NCI-H146 (cell line): Measurements from ENCODE around the gene KRT32.
"Not testable (repeated sequence)": the region's sequence is repeated elsewhere in the genome, so short reads cannot be mapped to it uniquely, and the experiment has no call there.

Source experiments
- DNase-seq: peaks from one replicate; lab custom pipeline; 2025; lab: John Stamatoyannopoulos, UW

Gene KRT32

DNA sequence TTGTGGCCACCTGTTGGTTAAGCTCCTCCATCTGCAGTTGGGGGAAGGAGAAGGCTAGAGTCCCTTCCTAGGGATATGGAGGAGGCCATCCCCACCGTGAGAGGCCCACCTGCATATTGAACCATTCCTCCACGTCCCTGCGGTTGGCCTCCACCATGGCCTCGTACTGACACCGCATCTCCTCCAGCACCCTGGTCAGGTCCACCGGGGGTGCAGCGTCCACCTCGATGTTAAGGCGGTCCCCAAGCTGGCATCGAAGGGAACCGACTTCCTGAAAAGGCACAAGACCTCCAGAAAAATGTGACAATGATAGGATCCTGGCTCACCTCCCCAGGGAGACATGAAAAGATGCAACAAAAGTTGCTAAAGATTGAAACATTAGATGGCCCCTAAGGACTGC lies 3.0 kb downstream of the KRT32 start:
- no peak for DNase-seq

DNA sequence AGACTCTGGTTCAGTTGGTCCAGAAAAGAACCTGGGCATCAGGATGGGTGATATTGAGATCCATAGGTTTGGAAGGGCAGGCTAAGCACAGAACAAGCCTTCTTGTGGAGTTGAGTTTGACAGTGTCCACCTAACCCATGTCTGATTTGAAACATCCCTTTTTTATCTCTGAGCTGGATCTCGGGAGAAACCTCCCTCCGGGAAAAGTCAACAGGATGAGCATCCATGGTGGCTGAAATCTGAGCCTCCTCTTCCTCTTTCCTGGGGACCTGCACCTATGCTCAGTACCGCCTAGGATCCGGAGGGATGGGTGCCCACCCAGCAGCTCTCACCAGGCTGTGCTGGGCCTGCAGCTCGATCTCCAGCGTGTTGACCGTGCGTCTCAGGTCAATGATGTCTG lies 3.4 kb downstream of the KRT32 start:
- no peak for DNase-seq

DNA sequence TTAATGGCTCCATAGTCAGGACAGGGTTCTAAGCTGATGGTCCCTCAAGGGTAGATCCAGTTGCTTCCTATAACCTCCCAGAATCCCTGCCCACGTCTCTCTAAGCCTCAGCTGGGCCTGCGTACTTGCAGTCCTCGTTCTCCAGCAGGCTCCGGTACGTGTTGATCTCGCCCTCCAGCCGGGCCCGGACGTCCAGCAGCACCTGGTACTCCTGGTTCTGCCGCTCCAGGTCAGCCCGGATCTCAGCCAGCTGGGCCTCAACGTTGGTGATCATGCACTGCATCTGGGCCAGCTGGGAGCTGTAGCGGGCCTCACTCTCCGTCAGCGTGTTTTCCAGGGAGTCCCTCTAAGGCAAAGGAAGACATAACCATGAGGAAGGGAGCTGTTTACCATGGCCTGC lies 4.5 kb downstream of the KRT32 start:
- DNase-seq: no peak

DNA sequence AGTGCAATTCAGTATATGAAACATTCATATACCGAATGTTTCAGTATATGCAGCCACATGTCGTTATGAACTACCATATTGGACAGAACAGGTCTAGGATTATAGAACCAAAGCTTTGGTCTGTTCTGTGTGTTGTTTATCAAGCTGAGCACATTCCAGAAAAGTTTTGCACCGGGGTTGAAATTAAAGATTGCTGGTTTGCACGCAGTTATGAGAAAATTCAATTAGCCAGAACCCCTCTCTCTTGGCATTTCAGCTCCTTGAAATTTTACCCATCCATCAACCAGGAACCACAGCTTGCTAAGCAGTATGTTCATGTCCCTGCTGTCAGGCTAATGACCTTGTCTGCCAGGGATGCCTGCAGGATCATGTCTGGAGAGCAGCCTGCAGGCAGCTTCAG lies 9.5 kb downstream of the KRT32 start:
- DNase-seq: no peak

DNA sequence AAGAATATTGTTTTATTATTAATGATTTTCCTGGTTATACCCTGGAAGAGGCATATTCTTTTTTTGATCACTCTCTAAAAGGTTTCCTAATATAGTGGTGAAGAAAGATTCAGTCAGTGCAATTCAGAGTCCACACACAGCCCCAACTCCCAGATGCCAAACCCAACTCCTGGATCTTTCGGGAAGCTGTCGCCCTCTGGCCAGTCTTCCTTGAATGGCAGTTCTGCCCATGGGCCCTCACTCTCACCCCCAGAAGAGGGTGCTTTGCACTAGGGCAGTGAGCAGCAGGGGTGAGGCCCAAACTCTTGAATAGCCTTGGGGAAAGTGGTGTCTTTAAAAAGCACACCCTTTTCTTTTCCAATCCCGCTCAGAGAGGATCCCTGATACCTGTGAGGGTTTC lies 11.0 kb downstream of the KRT32 start:
- DNase-seq: no peak

DNA sequence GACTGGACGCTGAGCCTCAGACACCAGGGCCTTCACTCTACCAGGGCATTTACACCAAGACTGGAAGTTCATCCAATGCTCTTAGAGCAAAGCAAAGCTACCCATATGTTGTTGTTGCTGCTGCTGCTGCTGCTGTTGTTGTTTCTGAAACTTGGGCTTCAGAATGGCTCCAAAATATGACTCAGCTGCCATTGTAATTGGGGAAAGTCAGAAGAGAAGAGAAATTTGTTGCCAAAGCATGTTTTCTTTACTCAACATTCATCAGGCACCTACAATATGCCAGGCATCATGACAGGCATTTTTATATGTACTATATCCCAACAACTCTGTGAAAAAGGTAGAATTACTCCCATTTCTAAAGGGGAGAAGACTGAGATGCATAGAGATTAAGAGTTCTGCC lies 11.9 kb downstream of the KRT32 start:
- no peak for DNase-seq

DNA sequence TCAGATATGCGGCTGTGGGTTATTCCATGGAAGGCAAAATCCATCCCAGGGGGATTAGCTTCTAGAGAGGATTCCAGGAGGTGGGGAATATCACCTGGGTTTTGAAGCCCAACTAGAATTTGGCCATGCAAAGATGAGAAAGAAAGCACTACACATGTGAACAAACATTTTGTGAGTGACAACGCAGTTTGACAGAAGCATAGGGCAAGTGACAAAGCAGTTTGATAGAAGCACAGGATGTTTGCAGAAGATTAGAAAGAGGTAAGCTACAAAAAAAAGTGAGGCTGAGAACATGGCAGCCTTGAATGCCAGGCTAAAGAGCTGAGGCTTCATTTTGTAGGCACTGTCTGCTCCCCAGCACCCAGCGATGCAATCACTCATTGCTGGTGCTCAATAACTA lies 14.1 kb downstream of the KRT32 start:
- DNase-seq: no peak

DNA sequence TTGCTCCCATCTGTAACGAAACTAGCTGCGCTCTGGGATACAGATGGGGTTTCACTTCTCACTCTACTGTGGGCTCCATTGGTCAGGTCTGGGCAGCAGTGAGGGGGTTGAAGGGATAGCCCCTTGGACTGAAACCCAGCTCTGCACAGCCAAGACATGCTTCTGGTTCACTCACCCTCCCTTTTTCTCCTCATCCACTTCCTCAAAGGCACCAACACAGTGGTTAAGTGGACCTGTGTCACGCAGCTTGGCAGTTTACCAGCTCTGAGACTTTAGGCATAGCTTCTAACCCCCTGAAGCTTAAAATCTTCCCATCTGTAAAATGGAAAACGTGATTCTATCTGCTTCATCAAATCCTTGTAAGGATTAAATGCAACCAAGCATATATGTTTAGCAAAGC lies 14.9 kb downstream of the KRT32 start:
- DNase-seq: no peak

DNA sequence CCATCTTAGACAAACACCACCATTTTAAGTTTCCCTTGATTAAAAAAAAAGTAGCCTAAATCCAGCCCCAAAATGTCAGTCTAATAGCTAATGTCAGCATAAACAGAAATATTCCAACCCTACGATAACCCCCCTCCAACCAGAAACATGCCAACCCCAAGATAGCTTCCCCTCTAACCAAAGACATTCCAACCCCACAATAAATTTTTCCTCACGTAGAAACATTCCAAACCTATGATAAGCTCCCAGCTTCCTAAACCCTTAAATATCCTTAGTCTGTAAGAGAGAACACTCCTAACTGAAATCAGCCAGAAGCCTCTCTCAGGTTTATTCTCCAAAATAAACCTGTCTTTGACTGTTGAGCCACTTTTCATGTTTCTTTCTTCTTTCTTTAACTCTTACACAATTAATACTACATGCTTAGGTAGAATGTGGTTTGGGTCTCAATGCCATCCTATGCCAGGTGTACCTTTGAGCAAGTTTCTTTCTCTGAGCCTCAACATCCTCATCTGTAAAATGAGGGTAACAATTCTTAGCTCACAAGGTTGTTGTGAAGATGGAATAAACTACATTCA lies 15.9 kb downstream of the KRT32 start:
- no peak for DNase-seq

DNA sequence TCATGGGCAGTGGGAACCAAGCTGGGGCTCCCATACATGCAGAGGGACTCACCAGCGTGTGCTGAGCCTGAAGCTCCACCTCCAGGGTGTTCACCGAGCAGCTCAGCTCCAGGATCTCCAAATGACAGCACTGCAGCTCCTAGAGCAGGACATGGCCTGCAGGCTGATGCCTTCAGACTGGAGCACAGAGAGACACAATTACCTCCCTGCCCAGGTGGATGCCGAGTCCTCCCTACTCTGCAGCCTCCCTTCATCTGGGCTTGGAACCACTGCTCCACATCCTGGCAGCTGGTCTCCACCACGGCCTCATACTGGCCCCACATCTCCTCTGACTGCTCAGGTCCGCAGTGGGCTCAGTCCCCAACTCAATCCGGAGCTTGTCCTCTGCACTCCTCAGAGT lies 18.2 kb downstream of the KRT32 start:
- DNase-seq: no peak

DNA sequence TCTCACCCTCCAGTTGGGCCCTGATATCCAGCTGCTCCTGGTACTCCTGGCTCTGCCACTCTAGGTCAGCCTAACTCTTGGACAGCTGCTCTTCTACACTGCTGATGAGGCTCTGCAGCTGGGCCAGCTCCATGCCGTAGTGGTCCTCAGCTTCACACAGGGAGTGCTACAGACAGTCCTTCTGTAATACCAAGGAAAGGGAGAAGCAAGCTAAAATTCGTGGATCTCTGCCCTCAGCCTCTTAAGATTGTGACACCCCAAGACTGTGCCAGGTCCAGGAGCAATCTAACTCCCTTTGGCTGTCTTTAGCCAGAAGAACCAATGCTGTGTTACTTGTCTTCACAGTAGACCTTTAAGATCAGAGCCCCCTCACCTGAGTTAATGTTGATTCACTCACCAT lies 18.7 kb downstream of the KRT32 start:
- no peak for DNase-seq

DNA sequence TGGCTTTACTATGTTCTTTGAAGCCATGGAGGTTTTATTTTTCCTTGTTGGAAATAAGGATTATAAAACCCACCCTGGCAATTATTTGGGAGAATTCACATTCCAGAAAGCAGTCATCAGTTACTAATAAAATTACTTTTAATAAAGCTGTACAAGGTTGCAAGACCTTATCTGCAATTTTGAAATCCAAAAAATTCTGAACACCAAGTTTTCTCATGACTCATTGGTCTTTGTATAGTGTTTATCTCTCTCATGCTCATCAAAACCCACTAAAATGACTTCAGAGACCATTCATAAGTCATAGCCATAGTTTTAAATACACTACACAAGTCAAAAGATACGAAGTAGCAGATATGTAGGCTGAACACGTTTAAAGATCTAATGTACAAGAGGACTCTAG lies 20.4 kb downstream of the KRT32 start:
- no peak for DNase-seq

DNA sequence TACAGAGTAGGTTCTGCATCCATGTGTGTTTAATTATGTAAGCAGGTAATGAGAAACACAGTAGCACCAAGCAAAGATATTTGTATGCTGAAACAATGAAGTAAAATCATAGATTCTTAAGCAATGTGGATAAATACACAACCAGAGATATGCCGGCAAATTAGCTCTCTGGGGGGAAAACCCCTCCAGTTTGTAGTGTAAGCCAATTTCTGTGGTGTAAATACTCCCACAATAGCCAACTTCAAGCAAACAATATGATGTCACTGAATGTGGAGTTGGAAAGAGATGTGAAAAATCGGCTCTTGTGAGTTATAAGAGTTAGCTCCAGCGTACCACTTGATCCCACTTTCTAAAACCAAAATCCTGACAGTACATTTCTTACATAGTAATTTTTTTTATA lies 22.5 kb downstream of the KRT32 start:
- DNase-seq: no peak

DNA sequence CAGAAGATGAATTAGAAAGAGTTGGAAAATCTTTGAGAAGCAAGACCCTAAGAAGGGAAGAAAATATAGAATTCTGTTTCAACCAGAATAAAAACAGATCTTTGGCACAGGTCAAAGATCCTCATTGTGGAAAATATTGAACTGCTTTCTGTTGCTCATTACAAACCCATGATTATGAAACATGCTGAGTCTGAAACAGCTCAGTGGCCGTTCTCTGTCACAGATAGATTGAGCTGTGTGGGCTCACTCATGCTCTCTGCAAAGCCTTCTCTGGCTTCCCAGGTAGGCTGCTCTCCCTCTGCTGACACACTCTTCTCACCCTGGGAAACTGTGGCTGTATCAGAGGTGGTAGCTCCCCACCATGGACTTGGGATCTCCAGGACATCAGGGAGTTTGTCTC lies 23.0 kb downstream of the KRT32 start:
- DNase-seq: no peak

DNA sequence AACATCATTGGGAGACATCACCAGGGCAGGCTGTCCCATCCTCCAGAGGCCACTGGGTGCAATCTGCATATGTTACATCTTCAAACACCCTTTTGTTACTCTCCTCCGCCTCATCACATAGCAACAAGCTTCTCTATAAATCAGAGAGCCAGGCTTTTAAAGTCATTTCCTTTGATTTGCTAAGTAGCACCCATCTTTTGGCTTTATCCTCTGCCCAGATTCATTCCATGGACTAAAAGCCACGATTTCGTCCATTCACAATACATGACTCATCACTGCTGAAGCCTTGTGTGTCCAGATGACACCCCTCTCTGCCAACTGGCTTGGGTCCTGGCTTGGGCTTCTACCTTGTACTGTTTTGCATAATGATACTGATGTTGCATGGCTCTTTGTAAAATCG lies 24.4 kb downstream of the KRT32 start:
- no peak for DNase-seq

DNA sequence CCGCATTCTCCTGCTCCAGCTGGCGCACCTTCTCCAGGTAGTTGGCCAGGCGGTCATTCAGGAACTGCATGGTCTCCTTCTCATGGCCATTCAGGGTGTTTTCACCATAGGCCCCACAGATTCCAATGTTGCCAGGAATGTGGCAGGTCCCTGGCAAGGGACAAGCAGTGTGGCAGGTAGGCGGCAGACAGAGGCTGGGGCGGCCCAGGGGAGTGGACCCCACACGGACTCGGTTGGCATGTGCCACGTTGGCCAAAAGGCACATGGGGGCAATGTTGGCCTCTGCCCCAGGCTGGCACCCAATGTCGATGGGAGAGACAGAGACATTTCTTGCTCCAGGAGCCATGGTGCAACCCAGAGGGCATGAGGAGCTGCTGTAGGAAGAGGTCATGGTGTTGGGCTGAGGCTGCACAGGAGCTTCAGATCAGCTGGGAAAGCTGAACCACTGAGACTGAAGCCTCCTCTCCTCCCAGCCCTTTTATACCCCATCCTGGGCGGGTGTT lies 26.6 kb downstream of the KRT32 start, which contains the start of gene KRT38:
TSS of gene KRT38 (minus strand) at position 453 of the 503 bp plus-strand sequence. CDS start at position 391, 62 bp downstream.
- no peak for DNase-seq

DNA sequence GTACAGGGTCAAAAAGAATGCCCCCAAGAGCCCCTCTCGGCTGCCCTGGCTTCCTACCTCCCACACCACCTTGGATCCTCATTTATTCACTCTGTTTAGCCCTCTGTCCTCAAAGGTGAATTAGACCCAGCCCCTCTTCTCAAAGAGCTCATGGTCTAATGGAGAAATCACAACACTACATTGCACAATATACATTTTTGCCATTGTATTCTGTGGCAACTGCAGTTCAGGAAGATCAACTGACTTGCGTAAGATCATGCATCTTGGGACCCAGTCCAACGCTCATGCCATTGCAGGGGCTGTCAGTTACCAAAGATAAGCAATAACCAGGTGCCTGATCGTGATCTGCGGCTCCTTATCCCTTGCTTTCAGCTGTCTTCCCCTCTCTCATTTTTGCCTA lies 27.8 kb downstream of the KRT32 start:
- DNase-seq: no peak

DNA sequence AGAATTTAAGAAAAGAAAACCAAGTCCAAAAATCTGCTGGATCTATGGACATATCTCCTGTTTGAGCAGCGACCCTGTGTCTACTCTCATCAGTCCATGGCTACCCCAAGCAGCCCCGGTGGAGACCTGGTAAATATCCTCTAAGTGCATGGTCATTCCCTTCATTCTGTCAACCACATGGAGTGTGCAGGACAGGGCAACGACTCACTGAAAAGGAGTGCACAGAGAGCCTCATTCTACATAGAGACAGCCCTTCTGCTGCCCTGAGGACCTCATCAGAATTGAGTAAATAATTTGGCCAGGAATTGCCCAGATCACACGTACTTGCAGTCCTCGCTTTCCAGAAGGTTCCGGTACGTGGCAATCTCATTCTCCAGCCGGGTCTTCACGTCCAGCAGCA lies 29.4 kb downstream of the KRT32 start:
- no peak for DNase-seq

DNA sequence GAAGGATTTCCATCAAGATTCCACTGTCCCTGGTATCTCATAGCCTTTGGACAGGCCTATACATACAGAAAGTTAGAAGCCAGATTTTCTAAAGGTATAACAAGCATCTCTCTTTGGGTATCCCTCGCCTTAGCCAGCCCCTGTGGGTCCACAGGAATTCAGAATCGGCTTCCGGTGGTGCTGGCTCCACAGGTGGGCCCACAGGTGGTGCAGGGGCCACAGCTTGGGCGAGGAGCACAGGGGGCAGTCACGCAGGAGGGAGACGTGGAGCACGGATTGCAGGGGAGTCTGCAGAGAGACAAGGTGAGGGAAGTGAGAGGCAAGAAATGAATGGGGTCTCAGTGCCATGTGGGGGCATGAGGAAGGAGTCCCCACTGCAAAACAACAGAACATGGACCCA lies 29.9 kb downstream of the KRT32 start:
- no peak for DNase-seq

DNA sequence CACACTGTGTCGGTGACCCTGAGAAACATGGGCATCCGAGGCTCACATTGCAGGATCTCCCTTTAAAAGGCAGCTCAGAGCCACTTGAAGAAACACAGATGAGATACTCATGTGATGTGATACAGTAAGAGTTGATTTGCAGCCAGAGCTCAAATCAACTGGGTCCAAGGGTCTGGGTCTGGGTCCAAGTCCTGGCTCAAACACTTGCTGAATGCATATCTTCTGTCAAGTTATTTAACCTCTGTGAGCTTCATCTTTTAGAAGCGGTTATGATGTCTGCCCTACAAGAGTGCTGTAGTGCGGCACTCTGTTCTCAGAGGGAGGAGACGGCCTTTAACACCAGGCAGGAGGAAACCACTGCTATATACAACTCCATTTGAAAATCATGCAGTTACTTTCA lies 32.8 kb downstream of the KRT32 start:
- DNase-seq: no peak

DNA sequence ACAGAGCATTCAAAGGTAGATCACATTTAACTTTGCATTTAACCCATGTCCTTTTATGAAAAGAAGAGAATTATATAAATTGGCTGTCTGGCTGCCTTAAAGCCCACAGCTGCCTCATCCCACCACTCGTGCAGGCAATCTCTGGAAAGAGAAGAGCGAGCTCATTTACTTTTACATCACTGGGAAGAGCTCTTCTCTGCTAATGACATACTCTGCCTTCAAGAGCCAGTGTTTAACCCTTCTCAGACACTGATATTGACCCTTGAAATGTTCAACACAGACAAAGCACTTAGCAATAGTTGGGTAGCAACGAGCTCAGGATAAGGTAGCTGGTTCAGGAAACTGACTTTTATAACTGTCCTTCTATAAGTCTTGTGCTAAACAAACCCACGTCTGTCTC lies 33.2 kb downstream of the KRT32 start:
- DNase-seq: no peak

DNA sequence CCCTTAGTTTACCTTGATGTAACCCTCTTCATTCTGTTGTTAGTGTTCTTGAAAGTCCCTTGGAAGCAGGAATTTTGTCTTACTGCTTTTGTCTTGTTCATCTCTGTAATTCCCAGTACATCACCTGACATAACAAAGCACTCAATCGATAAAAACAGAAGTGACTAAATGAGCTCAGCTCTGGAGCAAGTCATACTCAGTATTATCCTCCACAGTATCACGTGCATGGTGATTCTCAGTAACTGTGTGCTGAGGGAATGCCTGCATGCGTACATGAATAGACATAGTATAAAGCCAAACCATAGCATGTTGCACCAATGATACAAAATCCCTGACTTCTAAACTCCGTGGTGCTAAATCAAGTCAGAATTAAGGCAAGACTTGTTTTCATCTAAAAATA lies 33.6 kb downstream of the KRT32 start:
- no peak for DNase-seq

DNA sequence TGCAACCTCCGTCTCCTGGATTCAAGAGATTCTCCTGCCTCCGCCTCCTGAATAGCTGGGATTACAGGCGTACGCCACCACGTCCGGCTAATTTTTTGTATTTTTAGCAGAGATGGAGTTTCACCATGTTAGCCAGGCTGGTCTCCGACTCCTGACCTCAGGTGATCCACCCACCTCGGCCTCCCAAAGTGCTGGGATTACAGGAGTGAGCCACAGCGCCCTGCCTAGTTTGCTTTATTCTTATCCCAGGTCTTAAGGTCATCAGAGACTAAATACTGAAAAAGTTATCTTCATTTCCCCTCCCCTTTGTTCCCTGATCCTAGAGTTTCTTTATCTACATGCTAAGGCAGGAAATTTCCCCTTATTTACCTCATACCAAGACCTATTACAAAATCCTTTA lies 36.8 kb downstream of the KRT32 start:
- not testable (repeated sequence) for DNase-seq

DNA sequence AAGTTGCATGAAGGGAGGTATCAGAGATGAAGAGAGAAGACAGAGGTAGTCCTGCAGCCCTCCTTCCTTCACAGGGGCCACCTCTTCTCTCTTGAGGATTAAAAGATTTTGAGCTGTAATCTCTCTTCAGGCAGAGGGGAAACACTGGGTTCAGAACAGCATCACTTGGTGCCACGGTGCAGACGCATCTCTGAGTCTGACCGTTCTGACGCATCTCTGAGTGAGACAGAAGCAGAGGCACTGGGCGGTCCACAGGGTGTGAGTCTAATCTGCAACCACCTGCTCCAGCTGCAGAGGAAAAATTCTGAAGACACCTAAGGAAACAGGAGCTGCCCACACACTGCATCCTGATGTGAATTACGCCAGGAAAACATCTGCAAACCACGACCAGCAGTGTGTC lies 37.5 kb downstream of the KRT32 start:
- DNase-seq: no peak
